H1 (cell line): ENCODE measurements around the gene TTC3.

Experiments used
- CBX8 ChIP-seq: fragments of 300-800, 300-1000 bp; sonication (generic); IDR thresholded peaks from 2 replicates; pipeline ENCODE4 v1.7.1; 2016; ENCODE audit warnings: low read depth, low read length, borderline replicate concordance
- CTCF ChIP-seq, 3 experiments: IDR thresholded peaks; 1 replicate in 2 of 3; 2 replicates in 1 of 3; pipeline versions ENCODE4 v1.5.1 to v1.6.1; 2011; ENCODE audit warnings: low read length in 3 of 3, mild to moderate bottlenecking in 3 of 3, inconsistent platforms in 2 of 3, low read depth in 1 of 3, moderate library complexity in 1 of 3; ENCODE audit not compliant: insufficient read depth in 1 of 3; ENCODE audit errors: control extremely low read depth in 1 of 3
- GTF2F1 ChIP-seq: IDR thresholded peaks from 2 replicates; pipeline ENCODE4 v1.6.1; 2012; ENCODE audit warnings: low read depth, low read length, improper control_type of control experiment, borderline replicate concordance
- POLR2A ChIP-seq, 2 experiments: IDR thresholded peaks; 1 replicate in 1 of 2; 2 replicates in 1 of 2; pipeline ENCODE4 v1.6.1; 2011; ENCODE audit warnings: low read depth in 2 of 2, low read length in 2 of 2, mild to moderate bottlenecking in 2 of 2; ENCODE audit errors: control extremely low read depth in 1 of 2
- POLR2AphosphoS5 ChIP-seq: IDR thresholded peaks from 2 replicates; pipeline ENCODE4 v1.6.1; 2011; ENCODE audit warnings: low read depth, low read length
- SP1 ChIP-seq: IDR thresholded peaks from 2 replicates; pipeline ENCODE4 v1.6.1; 2011; ENCODE audit warnings: low read depth, low read length

DNA sequence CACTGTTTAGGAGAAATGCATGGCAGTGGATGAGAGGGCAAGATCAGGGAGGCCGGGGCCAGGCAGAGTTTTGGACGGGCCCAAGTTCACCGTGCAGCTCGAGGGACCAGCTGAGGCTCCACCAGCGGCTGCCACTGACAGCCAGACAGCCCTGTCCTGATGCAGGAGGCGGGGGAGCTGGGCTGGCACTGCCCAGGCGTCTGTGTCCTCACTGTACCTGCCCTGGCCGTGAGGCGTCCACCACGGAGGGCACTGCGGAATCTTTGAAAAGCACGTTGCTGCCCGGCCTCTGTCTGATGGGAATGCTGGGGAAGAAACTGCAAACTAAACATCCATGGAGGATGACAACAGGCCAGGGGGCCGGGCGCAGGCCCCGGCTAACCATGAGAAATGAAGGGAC lies 158.6 kb downstream of the TTC3 start:
- TF ChIP-seq CTCF (IDR thresholded peaks at IDR 0.05; ENCODE audit: control extremely low read depth in 1 of 3, insufficient read depth in 1 of 3, low read depth in 1 of 3, low read length in 3 of 3) (no peak), POLR2AphosphoS5 (no peak), CBX8 (no peak), GTF2F1 (no peak), SP1 (no peak), POLR2A (IDR thresholded peaks at IDR 0.05; ENCODE audit: control extremely low read depth in 1 of 2, low read depth in 2 of 2, low read length in 2 of 2) (no peak)
